ENCODE data around the gene NRXN3.

DNA sequence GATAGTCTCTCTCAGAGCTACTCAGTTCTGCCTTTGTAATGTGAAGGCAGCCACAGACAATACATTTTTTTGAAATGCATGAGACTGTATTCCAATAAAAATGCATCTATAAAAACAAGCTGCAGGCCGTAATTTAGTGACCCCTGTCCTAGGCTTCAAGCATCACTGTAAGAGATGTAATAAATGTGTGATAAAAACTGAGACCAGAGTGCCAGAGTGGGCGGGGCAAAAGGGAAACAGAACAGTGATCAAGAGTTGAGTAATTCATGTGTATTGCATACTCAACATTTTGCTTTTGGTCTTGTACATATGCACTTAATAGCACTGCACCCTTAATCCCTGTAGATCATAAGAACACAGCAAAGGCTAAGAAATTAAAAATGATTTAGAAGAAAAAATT lies 1297.7 kb downstream of the NRXN3 start:
- TF ChIP-seq CTCF (conservative IDR thresholded peaks at IDR 0.05 in 1 of 2, IDR thresholded peaks at IDR 0.05 in 1 of 2; ENCODE audit: low read depth in 1 of 2, low read length in 2 of 2) (no peak), EZH2 (IDR thresholded peaks at IDR 0.05; ENCODE audit: low read length, missing control alignments) (no peak)

Measured in fibroblast of lung (primary cell).